ENCODE measurements around the gene ZBTB7A.

Gene ZBTB7A

DNA sequence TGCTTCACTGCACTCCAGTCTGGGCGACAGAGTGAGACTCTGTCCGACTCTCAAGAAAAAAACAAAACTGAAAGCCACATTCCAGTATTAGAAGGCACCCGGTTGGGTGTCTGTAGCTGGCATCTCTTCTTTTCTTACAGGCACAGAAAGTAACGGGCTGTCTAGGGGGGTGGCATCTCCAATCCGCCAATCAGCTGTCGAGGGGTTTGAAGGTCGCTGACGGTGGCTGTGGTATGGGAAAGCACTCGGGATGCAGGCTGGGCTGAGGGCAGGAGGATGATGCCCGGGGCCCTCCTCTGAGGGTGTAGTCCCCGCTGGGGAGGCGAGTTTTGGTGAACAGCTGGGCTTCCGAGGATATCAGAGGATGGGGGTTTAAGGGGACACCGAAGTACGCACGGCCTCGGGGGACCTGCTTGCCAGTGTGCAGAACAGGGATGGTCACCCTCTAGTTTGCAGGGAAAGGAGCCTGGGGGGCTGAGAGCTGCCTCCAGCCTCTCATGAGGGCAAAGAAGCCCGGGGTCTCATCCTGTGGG, 27.0 kb upstream of the ZBTB7A start:
- DNase-seq: no peak

DNA sequence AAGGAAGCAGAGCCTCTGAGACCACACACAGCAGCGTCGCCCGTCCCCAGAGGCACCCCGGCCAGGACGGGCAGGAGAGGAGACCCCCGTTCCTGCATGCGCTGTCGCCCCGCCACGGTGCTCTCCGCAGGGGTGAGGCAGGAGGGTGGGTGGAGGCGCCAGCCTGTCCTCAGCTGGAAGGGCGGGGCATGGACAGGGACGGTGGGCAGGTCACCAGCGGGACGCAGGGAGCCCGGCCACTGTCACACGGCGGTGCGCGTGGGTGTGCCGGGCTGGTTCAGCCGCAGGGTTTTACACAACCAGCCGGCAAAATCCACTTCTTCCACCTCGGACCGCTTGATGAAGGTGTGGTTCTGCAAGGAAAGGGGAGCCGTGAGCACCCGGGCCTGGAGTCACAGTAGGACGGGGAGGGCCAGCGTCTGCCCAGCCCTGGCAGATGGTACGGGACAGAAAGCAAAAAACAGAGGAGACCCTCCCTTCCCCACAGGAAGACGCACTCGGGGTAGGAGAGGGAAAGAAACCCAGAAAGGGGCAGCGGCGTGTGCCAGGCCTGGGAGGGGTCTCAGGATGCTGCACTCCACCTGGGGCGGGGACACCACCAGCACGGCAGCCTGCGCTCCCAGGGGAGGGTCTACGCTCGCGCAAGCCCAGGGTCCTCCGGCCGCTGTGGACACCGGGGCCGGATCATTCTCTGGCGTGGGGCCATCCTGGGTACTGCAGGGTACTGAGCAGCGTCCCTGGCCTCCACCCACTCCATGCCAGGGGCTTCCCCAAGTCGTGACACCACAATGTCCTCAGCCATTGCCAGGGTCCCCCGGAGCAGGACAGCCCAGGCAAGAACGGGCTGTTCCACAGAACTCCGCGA, 23.9 kb upstream of the ZBTB7A start:
- no peak for DNase-seq

DNA sequence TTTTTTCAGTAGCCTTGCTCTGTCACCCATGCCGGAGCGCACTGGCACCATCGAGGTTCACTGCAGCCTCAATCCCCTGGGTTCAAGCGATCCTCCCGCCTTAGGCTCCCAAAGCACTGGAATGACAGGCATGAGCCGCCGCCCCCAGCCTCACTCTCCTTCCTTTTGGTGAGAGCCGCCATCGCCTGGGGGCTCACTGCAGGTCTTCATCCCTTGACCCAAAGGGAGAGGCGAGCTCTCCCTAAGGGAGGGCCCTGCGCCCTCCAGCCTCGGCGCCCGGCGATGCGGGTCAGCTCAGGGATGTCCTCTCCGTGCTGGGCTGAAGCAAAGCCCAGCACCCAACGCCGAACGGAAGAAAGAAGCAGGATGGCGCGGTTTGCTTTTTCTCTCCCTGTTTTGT, 23.2 kb upstream of the ZBTB7A start:
- no peak for DNase-seq

DNA sequence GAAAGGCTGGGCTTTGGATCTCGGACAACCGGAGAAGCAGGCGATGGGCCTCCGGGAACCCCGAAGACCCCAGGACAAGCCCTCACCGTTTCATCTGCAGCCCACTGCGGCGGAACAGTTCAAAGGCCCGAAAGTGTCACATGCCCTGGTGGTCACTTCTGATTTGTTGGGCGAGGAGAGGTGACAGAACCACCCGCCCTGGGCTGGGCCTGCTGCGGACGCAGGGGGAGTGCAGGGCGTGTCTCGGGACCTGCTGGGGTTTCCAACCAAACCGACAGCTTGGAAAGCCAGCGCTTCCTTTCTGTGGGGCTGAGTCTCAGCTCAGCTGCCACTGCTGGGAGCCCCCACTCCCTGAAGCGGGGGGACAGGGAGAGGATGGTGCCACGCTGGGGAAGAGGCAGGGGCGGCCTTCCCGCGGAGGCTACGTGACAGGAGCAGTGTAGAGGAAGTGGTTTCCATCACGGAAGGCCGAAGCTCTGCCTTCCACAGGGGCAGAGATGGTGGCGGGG, 22.8 kb upstream of the ZBTB7A start:
- DNase-seq: peak; percentile 57

GRCh38 chr19:4088975-4089374, 22.3 kb upstream of the ZBTB7A start:
- peak; percentile 64 for DNase-seq

DNA sequence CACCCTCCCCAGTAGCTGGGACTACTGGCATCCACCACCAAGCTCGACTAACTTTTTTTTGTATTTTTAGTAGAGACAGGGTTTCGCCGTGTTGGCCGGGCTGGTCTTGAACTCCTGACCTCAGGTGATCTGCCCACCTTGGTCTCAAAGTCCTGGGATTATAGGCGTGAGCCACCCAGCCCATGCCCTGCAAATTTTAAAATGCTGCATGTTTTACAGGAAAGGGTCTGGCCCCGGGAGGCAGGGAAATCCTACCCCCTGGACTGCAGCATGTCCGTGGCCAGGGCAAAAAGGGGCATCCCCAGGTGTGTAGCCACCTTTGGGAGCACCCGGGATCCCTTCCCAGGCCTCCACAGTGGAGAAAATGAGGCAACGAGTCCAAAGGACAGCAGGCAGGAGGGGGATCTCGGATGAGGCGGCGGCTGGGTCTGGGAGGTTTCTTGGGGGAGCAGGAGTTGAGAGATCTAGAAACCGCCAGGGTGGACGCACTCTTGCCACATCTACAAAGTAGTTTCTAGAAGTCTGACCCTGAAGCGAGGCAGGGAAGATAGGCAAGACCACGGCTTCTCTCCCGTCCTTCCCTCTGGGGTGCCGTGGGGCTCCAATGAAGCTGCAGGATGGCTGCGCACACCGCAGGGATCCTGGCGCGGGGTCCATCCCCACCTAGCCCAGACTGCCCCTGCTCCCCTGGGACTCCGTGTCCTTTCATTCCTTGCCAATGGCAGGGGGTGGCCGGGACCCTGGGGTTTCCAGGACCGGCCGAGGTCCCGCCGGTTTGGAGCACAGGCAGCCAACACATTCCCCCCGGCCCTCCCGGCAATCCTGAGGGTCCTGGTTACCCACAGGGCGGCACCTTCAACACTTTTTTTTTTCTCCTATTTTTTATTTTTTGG, 21.3 kb upstream of the ZBTB7A start:
- no peak for DNase-seq

- DNase-seq: no peak
Measured at GRCh38 chr19:4086411-4086867, 19.7 kb upstream of the ZBTB7A start.

DNA sequence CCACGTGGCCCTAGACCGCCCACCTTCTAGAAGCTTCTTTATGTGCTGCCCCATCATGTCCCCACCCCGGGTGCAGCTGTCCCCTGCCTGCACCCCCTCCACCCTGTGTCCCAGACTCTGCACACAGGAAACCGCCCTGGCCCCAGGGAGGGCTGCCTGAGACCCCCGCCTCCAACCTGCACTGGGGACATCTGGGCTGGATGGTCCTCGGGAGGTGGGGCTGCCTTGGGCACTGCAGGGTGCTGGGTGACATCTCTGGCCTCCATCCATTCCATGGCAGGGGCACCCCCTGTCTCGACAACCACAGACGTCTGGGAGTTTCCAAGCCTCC, 17.8 kb upstream of the ZBTB7A start:
- DNase-seq: no peak

- peak; percentile 45 for DNase-seq
Measured at GRCh38 chr19:4083677-4084546, 17.2 kb upstream of the ZBTB7A start.

- no peak for DNase-seq
Measured at GRCh38 chr19:4082172-4082571, 15.5 kb upstream of the ZBTB7A start.

GRCh38 chr19:4081441-4082129, 14.9 kb upstream of the ZBTB7A start:
- DNase-seq: no peak

- DNase-seq: no peak
Measured at GRCh38 chr19:4080473-4080872, 13.8 kb upstream of the ZBTB7A start.

- DNase-seq: peak; percentile 64
Measured at GRCh38 chr19:4077800-4078684, 11.3 kb upstream of the ZBTB7A start.

GRCh38 chr19:4077007-4077374, 10.3 kb upstream of the ZBTB7A start:
- no peak for DNase-seq

DNA sequence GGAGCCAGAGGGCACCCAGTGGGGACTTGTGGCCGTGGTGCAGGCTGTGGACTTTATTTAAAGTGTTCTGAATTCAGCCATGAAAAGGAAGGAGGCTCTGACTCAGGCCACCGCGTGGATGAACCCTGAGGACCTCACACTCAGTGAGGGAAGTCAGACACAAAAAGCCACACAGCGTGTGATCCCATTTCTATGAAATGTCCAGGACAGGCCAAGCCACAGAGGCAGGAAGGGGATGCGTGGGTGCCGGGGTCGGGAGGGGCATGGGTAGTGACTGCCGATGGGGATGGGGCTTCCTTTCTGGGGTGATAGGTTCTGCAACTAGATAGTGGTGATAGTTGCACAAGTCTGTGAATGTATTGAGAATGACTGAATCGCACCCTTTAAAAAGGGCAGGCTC, 8.7 kb upstream of the ZBTB7A start:
- DNase-seq: no peak

- DNase-seq: no peak
Measured at GRCh38 chr19:4071610-4072009, 4.9 kb upstream of the ZBTB7A start.

DNA sequence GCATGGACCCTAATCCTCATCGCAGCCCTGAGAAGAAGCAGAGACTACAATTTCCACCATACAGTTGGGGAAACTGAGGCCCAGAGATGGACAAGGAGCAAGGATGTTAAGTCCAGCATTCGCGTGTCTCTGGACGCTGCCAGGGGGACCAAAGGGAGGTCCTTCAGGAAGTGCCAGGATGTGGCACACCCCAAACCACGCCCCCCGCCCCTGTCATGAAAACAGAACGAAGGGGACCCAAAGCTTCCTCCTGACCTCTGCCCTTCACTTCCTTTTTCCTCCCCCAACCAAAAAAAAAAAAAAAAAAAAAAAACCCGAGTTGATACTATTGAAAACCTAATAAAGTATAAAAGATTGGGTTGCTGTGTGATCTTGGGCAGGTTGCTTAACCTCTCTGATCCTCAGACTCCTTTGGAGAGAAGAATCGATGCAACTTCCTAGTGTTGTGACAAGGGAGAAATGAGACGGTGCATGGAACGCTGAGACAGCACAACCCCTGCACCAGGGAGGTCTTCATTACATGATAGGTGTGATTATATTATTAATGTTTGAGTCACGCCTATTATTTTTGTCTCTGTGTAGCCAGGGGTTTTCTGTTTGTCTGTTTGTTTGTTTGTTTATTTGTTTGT, 2.7 kb upstream of the ZBTB7A start:
- DNase-seq: peak; percentile 76

GRCh38 chr19:4068047-4068966, 1.6 kb upstream of the ZBTB7A start:
- DNase-seq: no peak

- peak; percentile 69 for DNase-seq
Measured at GRCh38 chr19:4067396-4068046, 822 bp upstream of the ZBTB7A start.

Measured in CD4-positive, alpha-beta T cell treated with Interleukin-17A for 4 hours (primary cell).